A673 (cell line): ENCODE measurements around the gene SLC5A4.

Experiments used
- CTCF ChIP-seq: fragments of 300-800, 200-600 bp; sonication (generic); conservative IDR thresholded peaks from 2 replicates; pipeline ENCODE4 v1.5.1; 2017; ENCODE audit warnings: low read depth, mild to moderate bottlenecking, antibody characterized with exemption, low read length, moderate library complexity, mixed read lengths
- EZH2 ChIP-seq: fragments of 200-600 bp; sonication (generic); IDR thresholded peaks from 2 replicates; pipeline ENCODE4 v1.6.1; 2017; ENCODE audit warnings: borderline replicate concordance, low read depth, mild to moderate bottlenecking, mixed read lengths, antibody characterized with exemption, low read length; ENCODE audit not compliant: poor library complexity, severe bottlenecking

GRCh38 chr22:32199961-32200360, 55.2 kb downstream of the SLC5A4 start:
- no peak for TF ChIP-seq CTCF
- TF ChIP-seq EZH2 = no peak
